ENCODE data around the gene ATXN7L3.

Gene ATXN7L3

GRCh38 chr17:44218344-44219107, 18.8 kb upstream of the ATXN7L3 start:
- DNase-seq (ENCODE audit: low read depth in 2 of 2) = peak; percentile 83 to 84

GRCh38 chr17:44217738-44218343, 18.2 kb upstream of the ATXN7L3 start:
- DNase-seq (ENCODE audit: low read depth in 2 of 2) = no peak

GRCh38 chr17:44216694-44217093, 17.0 kb upstream of the ATXN7L3 start:
- no peak for DNase-seq (ENCODE audit: low read depth in 2 of 2)

- no peak for DNase-seq (ENCODE audit: low read depth in 2 of 2)
These were observed 16.5 kb upstream of the ATXN7L3 start for GRCh38 chr17:44216173-44216572.

- DNase-seq (ENCODE audit: low read depth in 2 of 2) = no peak
These were observed 15.2 kb upstream of the ATXN7L3 start for GRCh38 chr17:44214896-44215295.

- DNase-seq (ENCODE audit: low read depth in 2 of 2) = no peak
These were observed 14.5 kb upstream of the ATXN7L3 start for GRCh38 chr17:44214230-44214494.

- DNase-seq (ENCODE audit: low read depth in 2 of 2) = no peak
These were observed 13.9 kb upstream of the ATXN7L3 start for GRCh38 chr17:44213403-44214229.

GRCh38 chr17:44212507-44213402, 13.1 kb upstream of the ATXN7L3 start:
- DNase-seq (ENCODE audit: low read depth in 2 of 2) = no peak

- no peak for DNase-seq (ENCODE audit: low read depth in 2 of 2)
These were observed 11.9 kb upstream of the ATXN7L3 start for GRCh38 chr17:44211281-44212265.

- peak; percentile 89 to 91 for DNase-seq (ENCODE audit: low read depth in 2 of 2)
These were observed 10.9 kb upstream of the ATXN7L3 start for GRCh38 chr17:44210342-44211192.

GRCh38 chr17:44209786-44210341, 10.2 kb upstream of the ATXN7L3 start:
- DNase-seq (ENCODE audit: low read depth in 2 of 2) = peak in 1 of 2 donors; percentile 58

- no peak for DNase-seq (ENCODE audit: low read depth in 2 of 2)
These were observed 8.1 kb upstream of the ATXN7L3 start for GRCh38 chr17:44207743-44208142.

GRCh38 chr17:44207319-44207718, 7.6 kb upstream of the ATXN7L3 start:
- DNase-seq (ENCODE audit: low read depth in 2 of 2) = no peak

- DNase-seq (ENCODE audit: low read depth in 2 of 2) = no peak
These were observed 7.1 kb upstream of the ATXN7L3 start for GRCh38 chr17:44206825-44207155.

- DNase-seq (ENCODE audit: low read depth in 2 of 2) = no peak
These were observed 6.5 kb upstream of the ATXN7L3 start for GRCh38 chr17:44205962-44206824.

GRCh38 chr17:44204441-44204882, 4.8 kb upstream of the ATXN7L3 start:
- no peak for DNase-seq (ENCODE audit: low read depth in 2 of 2)

- DNase-seq (ENCODE audit: low read depth in 2 of 2) = no peak
These were observed 4.2 kb upstream of the ATXN7L3 start for GRCh38 chr17:44203731-44204440.

- DNase-seq (ENCODE audit: low read depth in 2 of 2) = no peak
These were observed 3.1 kb upstream of the ATXN7L3 start for GRCh38 chr17:44202756-44203155.
